WTC11 (cell line): ENCODE results near the gene CDK16. TPM values are rescaled to one million over a fixed set of nuclear protein-coding genes. Genes with fewer than 3 reads are reported as not detected.

Source experiments
- ATAC-seq: fragments of 200-7000 bp; cut with Tn5 transposase; 2 replicates; pipeline ENCODE4 v1.10.0; 2021; ENCODE audit warnings: mild to moderate bottlenecking, moderate library complexity
- CTCF ChIA-PET: fragments of 300-600 bp; sonication (Branson Sonifier 250); formaldehyde crosslinking; loops from one replicate; lab custom pipeline; 2021; ENCODE audit warnings: antibody characterized with exemption; lab: Charles Lee
- POLR2A ChIA-PET: fragments of 350-600 bp; sonication (Branson Sonifier 250); formaldehyde crosslinking; loops from one replicate; lab custom pipeline; 2021; ENCODE audit warnings: antibody characterized with exemption; lab: Charles Lee
- DNase-seq: peaks from one replicate; pipeline ENCODE4 v3.0.0; 2021; ENCODE audit warnings: low spot score
- H3K27ac Mint-ChIP-seq: 2 replicates; pipeline ENCODE4 v1.8.0; 2021; ENCODE audit warnings: mixed read lengths
- H3K27me3 Mint-ChIP-seq: 2 replicates; pipeline ENCODE4 v1.8.0; 2021; ENCODE audit warnings: low read depth, mild to moderate bottlenecking, moderate library complexity, mixed read lengths
- H3K36me3 Mint-ChIP-seq: 2 replicates; pipeline ENCODE4 v1.8.0; 2021; ENCODE audit warnings: mixed read lengths
- H3K4me1 Mint-ChIP-seq: 2 replicates; pipeline ENCODE4 v1.8.0; 2022; ENCODE audit warnings: mixed read lengths
- H3K4me3 Mint-ChIP-seq: 2 replicates; pipeline ENCODE4 v1.8.0; 2021; ENCODE audit warnings: mild to moderate bottlenecking, moderate library complexity, mixed read lengths
- H3K9me3 Mint-ChIP-seq: 2 replicates; pipeline ENCODE4 v1.8.0; 2021; ENCODE audit warnings: mixed read lengths
- AFF4 ChIP-seq: sonication (generic); formaldehyde crosslinking; IDR thresholded peaks from 2 replicates; pipeline ENCODE4 v1.8.1; 2023; ENCODE audit warnings: mild to moderate bottlenecking, missing genetic modification reagents, borderline replicate concordance
- CDX4 ChIP-seq: fragments of 250-450 bp; sonication (Bioruptor Pico); IDR thresholded peaks from 2 replicates; pipeline ENCODE4 v1.9.0; 2021; ENCODE audit warnings: moderate library complexity, mild to moderate bottlenecking, inconsistent platforms, borderline replicate concordance
- CTCF ChIP-seq: fragments of 200-600 bp; IDR thresholded peaks from 2 replicates; pipeline ENCODE4 v1.8.0; 2022; ENCODE audit warnings: antibody characterized with exemption
- E2F4 ChIP-seq: sonication (generic); formaldehyde crosslinking; IDR thresholded peaks from 2 replicates; pipeline ENCODE4 v1.8.1; 2022; ENCODE audit warnings: low read depth, mild to moderate bottlenecking, moderate library complexity, missing genetic modification reagents, borderline replicate concordance
- ELF4 ChIP-seq: sonication (generic); formaldehyde crosslinking; IDR thresholded peaks from 2 replicates; pipeline ENCODE4 v1.8.1; 2022; ENCODE audit warnings: low read depth, mild to moderate bottlenecking, moderate library complexity, missing genetic modification reagents
- ESRRA ChIP-seq: sonication (generic); formaldehyde crosslinking; IDR thresholded peaks from 2 replicates; pipeline ENCODE4 v1.8.1; 2022; ENCODE audit warnings: mild to moderate bottlenecking, missing genetic modification reagents, borderline replicate concordance
- ETV6 ChIP-seq: sonication (generic); formaldehyde crosslinking; IDR thresholded peaks from 2 replicates; pipeline ENCODE4 v1.8.1; 2022; ENCODE audit warnings: mild to moderate bottlenecking, missing genetic modification reagents
- GTF2I ChIP-seq: fragments of 250-450 bp; sonication (Bioruptor Pico); conservative IDR thresholded peaks from 2 replicates; pipeline ENCODE4 v1.4.0; 2021; ENCODE audit warnings: mild to moderate bottlenecking
- MAX ChIP-seq: sonication (generic); formaldehyde crosslinking; IDR thresholded peaks from 2 replicates; pipeline ENCODE4 v1.8.0; 2022; ENCODE audit warnings: mild to moderate bottlenecking, missing genetic modification reagents
- NFYB ChIP-seq: sonication (generic); formaldehyde crosslinking; conservative IDR thresholded peaks from 2 replicates; pipeline ENCODE4 v1.8.0; 2022; ENCODE audit warnings: low read depth, missing genetic modification reagents
- RELA ChIP-seq: sonication (generic); formaldehyde crosslinking; IDR thresholded peaks from 2 replicates; pipeline ENCODE4 v1.8.1; 2022; ENCODE audit warnings: missing genetic modification reagents, mild to moderate bottlenecking, borderline replicate concordance
- SOX15 ChIP-seq: fragments of 250-450 bp; sonication (Bioruptor Pico); IDR thresholded peaks from 2 replicates; pipeline ENCODE4 v1.9.0; 2021; ENCODE audit warnings: mild to moderate bottlenecking
- SP1 ChIP-seq: sonication (generic); formaldehyde crosslinking; conservative IDR thresholded peaks from 2 replicates; pipeline ENCODE4 v1.8.1; 2022; ENCODE audit warnings: missing genetic modification reagents
- TEAD4 ChIP-seq: sonication (generic); formaldehyde crosslinking; IDR thresholded peaks from 2 replicates; pipeline ENCODE4 v1.8.0; 2022; ENCODE audit warnings: mild to moderate bottlenecking, missing genetic modification reagents
- ZBTB21 ChIP-seq: sonication (generic); formaldehyde crosslinking; IDR thresholded peaks from 2 replicates; pipeline ENCODE4 v1.8.1; 2023; ENCODE audit warnings: mild to moderate bottlenecking, missing genetic modification reagents, borderline replicate concordance
- ZNF138 ChIP-seq: sonication (generic); formaldehyde crosslinking; conservative IDR thresholded peaks from 2 replicates; pipeline ENCODE4 v1.8.1; 2022; ENCODE audit warnings: mild to moderate bottlenecking, moderate library complexity, missing genetic modification reagents
- ZNF219 ChIP-seq: sonication (generic); formaldehyde crosslinking; IDR thresholded peaks from 2 replicates; pipeline ENCODE4 v1.8.0; 2023; ENCODE audit warnings: missing genetic modification reagents, mild to moderate bottlenecking, borderline replicate concordance
- ZNF263 ChIP-seq: sonication (generic); formaldehyde crosslinking; IDR thresholded peaks from 2 replicates; pipeline ENCODE4 v1.8.1; 2022; ENCODE audit warnings: low read depth, mild to moderate bottlenecking, moderate library complexity, missing genetic modification reagents
- ZNF317 ChIP-seq: sonication (generic); formaldehyde crosslinking; IDR thresholded peaks from 2 replicates; pipeline ENCODE4 v1.8.1; 2023; ENCODE audit warnings: low read depth, mild to moderate bottlenecking, moderate library complexity, missing genetic modification reagents, borderline replicate concordance
- ZNF423 ChIP-seq: fragments of 250-450 bp; sonication (Bioruptor Pico); IDR thresholded peaks from 2 replicates; pipeline ENCODE4 v2.1.2; 2022; ENCODE audit warnings: mild to moderate bottlenecking, moderate library complexity
- total RNA-seq: library from RNA; stranded (reverse); gene quantifications from 3 replicates; pipeline ENCODE4 v1.2.3, GENCODE V29; 2021

Gene CDK16
- total RNA-seq, 1 experiment from 2014 or later, result 130 TPM

- Mint-ChIP-seq H3K27ac (no peak overlapping the region), H3K4me3 (no peak overlapping the region), H3K27me3 (no peaks in the 10 kb centered on the region), H3K4me1 (no peaks in the 10 kb centered on the region), H3K36me3 (peaks cover 79% of the 10 kb centered on the region), H3K9me3 (no peaks in the 10 kb centered on the region)
- ATAC-seq, result no peak
- no peak for DNase-seq
- TF ChIP-seq ZBTB21 (CRISPR knock-in tag) (no peak), ZNF423 (no peak), ZNF138 (CRISPR knock-in tag) (no peak), ELF4 (CRISPR knock-in tag) (no peak), RELA (CRISPR knock-in tag) (no peak), NFYB (CRISPR knock-in tag) (no peak), ZNF219 (CRISPR knock-in tag) (no peak), ZNF263 (no peak), TEAD4 (CRISPR knock-in tag) (no peak), GTF2I (no peak), ZNF317 (CRISPR knock-in tag) (no peak), MAX (CRISPR knock-in tag) (no peak), ETV6 (CRISPR knock-in tag) (no peak)
- ChIA-PET CTCF (no interaction called here), POLR2A (no interaction called here)
These were observed 12.2 kb upstream of the CDK16 start for GRCh38 chrX:47206316-47206715.

- Mint-ChIP-seq H3K36me3 (peaks cover 81% of the 10 kb centered on the region), H3K4me1 (no peaks in the 10 kb centered on the region), H3K27ac (no peak overlapping the region), H3K4me3 (no peak overlapping the region), H3K9me3 (no peaks in the 10 kb centered on the region), H3K27me3 (no peaks in the 10 kb centered on the region)
- DNase-seq (no peak), ATAC-seq (no peak)
- ChIA-PET CTCF (no interaction called here), POLR2A (no interaction called here)
- TF ChIP-seq RELA (CRISPR knock-in tag) (no peak), CDX4 (CRISPR knock-in tag) (no peak), ELF4 (CRISPR knock-in tag) (no peak), ESRRA (CRISPR knock-in tag) (no peak), CTCF (no peak), ZNF317 (CRISPR knock-in tag) (no peak), ZBTB21 (CRISPR knock-in tag) (no peak), SP1 (no peak), NFYB (CRISPR knock-in tag) (no peak), SOX15 (CRISPR knock-in tag) (no peak), AFF4 (CRISPR knock-in tag) (no peak), E2F4 (CRISPR knock-in tag) (no peak)
These were observed 10.4 kb upstream of the CDK16 start for GRCh38 chrX:47208108-47208507.
